ENCODE results near the gene MIF4GD.

Gene MIF4GD

DNA sequence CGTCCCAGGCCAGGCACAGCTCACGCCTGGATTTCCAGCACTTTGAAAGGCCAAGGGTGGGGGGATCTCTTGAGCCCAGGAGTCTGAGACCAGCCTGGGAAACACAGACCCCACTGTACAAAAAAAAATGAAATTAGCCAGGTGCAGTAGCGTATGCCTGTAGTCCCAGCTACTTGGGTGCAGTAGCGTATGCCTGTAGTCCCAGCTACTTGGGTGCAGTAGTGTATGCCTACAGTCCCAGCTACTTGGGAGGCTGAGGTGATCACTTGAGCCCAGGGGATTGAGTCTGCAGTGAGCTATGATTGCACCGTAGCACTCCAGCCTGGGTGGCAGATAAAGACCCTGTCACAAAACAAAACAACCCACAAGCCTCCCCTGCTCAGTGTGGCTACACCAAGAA, 45.2 kb upstream of the MIF4GD start:
- TF ChIP-seq SIN3A (IDR thresholded peaks at IDR 0.05; ENCODE audit: borderline replicate concordance, insufficient read depth, low read length) (no peak), REST (IDR thresholded peaks at IDR 0.05; ENCODE audit: insufficient read depth in 1 of 2, low read depth in 2 of 2, low read length in 2 of 2) (no peak), FOXP2 (optimal IDR thresholded peaks at IDR 0.05; ENCODE audit: borderline replicate concordance, extremely low read depth, extremely low read length, insufficient read depth) (no peak), POLR2AphosphoS5 (IDR thresholded peaks at IDR 0.05; ENCODE audit: low read depth, low read length) (no peak), TAF1 (IDR thresholded peaks at IDR 0.05; ENCODE audit: borderline replicate concordance, insufficient read depth, low read length) (no peak)

- TF ChIP-seq REST (IDR thresholded peaks at IDR 0.05; ENCODE audit: insufficient read depth in 1 of 2, low read depth in 2 of 2, low read length in 2 of 2) (no peak), POLR2AphosphoS5 (IDR thresholded peaks at IDR 0.05; ENCODE audit: low read depth, low read length) (no peak), FOXP2 (optimal IDR thresholded peaks at IDR 0.05; ENCODE audit: borderline replicate concordance, extremely low read depth, extremely low read length, insufficient read depth) (no peak), SIN3A (IDR thresholded peaks at IDR 0.05; ENCODE audit: borderline replicate concordance, insufficient read depth, low read length) (no peak), TAF1 (IDR thresholded peaks at IDR 0.05; ENCODE audit: borderline replicate concordance, insufficient read depth, low read length) (no peak)
Observed at GRCh38 chr17:75315541-75316243, 44.7 kb upstream of the MIF4GD start.

DNA sequence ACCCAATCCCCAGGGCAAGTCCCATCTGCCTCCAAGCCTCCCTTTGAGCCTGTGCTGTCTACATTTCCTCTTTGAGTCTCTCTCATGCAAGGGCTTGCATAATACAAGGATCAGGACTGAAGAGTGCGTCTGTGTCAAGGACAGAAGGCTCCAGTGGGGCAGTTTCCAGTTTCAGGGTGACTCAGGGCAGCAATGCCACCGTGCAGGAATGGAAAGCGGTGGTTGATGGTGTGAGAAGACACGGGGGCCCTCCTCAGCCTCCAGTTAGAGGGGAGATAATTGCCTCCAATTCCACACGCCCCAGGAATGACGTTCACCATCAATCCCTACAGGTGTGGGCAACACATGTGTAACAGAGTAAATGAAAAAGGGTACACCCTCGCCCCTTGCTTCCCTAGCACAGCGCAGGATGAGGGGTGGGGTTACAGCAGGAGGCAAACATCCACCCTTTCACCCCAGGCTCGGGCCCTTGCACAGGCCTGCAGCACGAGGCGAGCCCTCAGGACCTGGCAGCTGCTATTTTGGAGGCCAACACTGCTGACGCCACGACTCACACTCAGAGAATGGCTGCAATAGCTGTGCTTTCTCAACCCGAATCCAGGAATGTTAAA, 43.0 kb upstream of the MIF4GD start:
- no peak for TF ChIP-seq REST (IDR thresholded peaks at IDR 0.05; ENCODE audit: insufficient read depth in 1 of 2, low read depth in 2 of 2, low read length in 2 of 2)
- TF ChIP-seq FOXP2 (optimal IDR thresholded peaks at IDR 0.05; ENCODE audit: borderline replicate concordance, extremely low read depth, extremely low read length, insufficient read depth): no peak

GRCh38 chr17:75308732-75309629, 38.0 kb upstream of the MIF4GD start:
- no peak for TF ChIP-seq POLR2AphosphoS5 (IDR thresholded peaks at IDR 0.05; ENCODE audit: low read depth, low read length)
- no peak for TF ChIP-seq TAF1 (IDR thresholded peaks at IDR 0.05; ENCODE audit: borderline replicate concordance, insufficient read depth, low read length)
- TF ChIP-seq SIN3A (IDR thresholded peaks at IDR 0.05; ENCODE audit: borderline replicate concordance, insufficient read depth, low read length): no peak
- no peak for TF ChIP-seq REST (IDR thresholded peaks at IDR 0.05; ENCODE audit: insufficient read depth in 1 of 2, low read depth in 2 of 2, low read length in 2 of 2)
- TF ChIP-seq FOXP2 (optimal IDR thresholded peaks at IDR 0.05; ENCODE audit: borderline replicate concordance, extremely low read depth, extremely low read length, insufficient read depth): no peak

All from PFSK-1 (cell line).